Right atrium auricular region (tissue), 2 donors: Measurements from ENCODE around the gene FAM9C. TPM values are rescaled to one million over a fixed set of nuclear protein-coding genes. Genes with fewer than 3 reads are reported as not detected.

ENCODE experiments used
- DNase-seq: peaks from one replicate; pipeline ENCODE4 v3.0.0-alpha.2; 2019; ENCODE audit warnings: low spot score
- H3K27ac ChIP-seq, 2 donors: fragments of 200-600 bp; sonication (generic); 1 replicate in 1 of 2; 2 replicates in 1 of 2; pipeline ENCODE4 v1.5.1; 2016 to 2019
- H3K27me3 ChIP-seq, 2 donors: fragments of 200-600 bp; sonication (generic); one replicate each; pipeline versions ENCODE4 v1.5.1 to v1.6.0; 2017 to 2019
- H3K36me3 ChIP-seq: fragments of 200-600 bp; sonication (generic); one replicate; pipeline ENCODE4 v1.5.1; 2016
- H3K4me1 ChIP-seq, 2 donors: fragments of 200-600 bp; sonication (generic); one replicate each; pipeline versions ENCODE4 v1.5.1 to v1.6.0; 2017 to 2019
- H3K4me3 ChIP-seq, 2 donors: fragments of 200-600 bp; sonication (generic); 1 replicate in 1 of 2; 2 replicates in 1 of 2; pipeline ENCODE4 v1.5.1; 2017 to 2019; ENCODE audit warnings: mild to moderate bottlenecking in 1 of 2, moderate library complexity in 1 of 2
- H3K9me3 ChIP-seq, 2 donors: fragments of 200-600 bp; sonication (generic); one replicate each; pipeline ENCODE4 v1.5.1; 2019
- CTCF ChIP-seq, 2 donors: fragments of 200-600 bp; sonication (generic); IDR thresholded peaks; one replicate each; pipeline ENCODE4 v1.5.1; 2019; ENCODE audit warnings: antibody characterized with exemption in 2 of 2
- total RNA-seq, 2 donors: library from RNA; depleted of rRNA; stranded (reverse); fragments of >200 nt; gene quantifications; one replicate each; pipeline ENCODE4 v1.1.0, GENCODE V29; 2016

Gene FAM9C
- total RNA-seq, 2 donors from 2014 or later = not detected

GRCh38 chrX:13009273-13009672, 35.1 kb downstream of the FAM9C start:
- no peak overlapping the region for H3K4me3 ChIP-seq
- H3K4me1 ChIP-seq = peaks cover 0 to 17% of the 10 kb centered on the region in 2 donors
- DNase-seq = no peak
- no peaks in the 10 kb centered on the region for H3K9me3 ChIP-seq
- no peak for TF ChIP-seq CTCF (IDR thresholded peaks at IDR 0.05)
- no peaks in the 10 kb centered on the region for H3K36me3 ChIP-seq
- no peaks in the 10 kb centered on the region for H3K27me3 ChIP-seq
- peak overlapping the region in 1 of 2 donors; percentile 5 for H3K27ac ChIP-seq

DNA sequence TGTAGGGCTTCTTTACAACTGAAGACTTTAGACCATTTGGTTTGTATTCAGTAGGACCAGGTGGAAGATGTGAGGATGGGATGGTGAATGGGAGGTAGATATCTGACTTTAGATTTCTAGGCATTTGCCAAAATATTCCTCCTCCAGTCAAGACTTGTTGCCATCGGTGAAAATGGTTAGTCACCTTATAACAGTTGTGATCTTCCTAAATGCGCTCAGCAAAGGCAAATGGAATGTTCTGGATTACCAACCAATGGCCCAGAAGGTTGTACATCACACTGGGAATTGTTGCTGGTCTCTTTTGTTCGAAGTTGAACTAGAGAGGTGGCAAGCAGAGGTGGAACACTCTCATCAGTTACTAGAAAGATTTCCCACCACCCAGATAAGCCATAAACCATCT, 35.6 kb downstream of the FAM9C start:
- no peak for DNase-seq
- no peaks in the 10 kb centered on the region for H3K9me3 ChIP-seq
- no peaks in the 10 kb centered on the region for H3K36me3 ChIP-seq
- H3K4me1 ChIP-seq = peaks cover 0 to 13% of the 10 kb centered on the region in 2 donors
- peak overlapping the region in 1 of 2 donors; percentile 5 for H3K27ac ChIP-seq
- no peaks in the 10 kb centered on the region for H3K27me3 ChIP-seq
- no peak overlapping the region for H3K4me3 ChIP-seq
- no peak for TF ChIP-seq CTCF (IDR thresholded peaks at IDR 0.05)

- H3K4me3 ChIP-seq = no peak overlapping the region
- no peaks in the 10 kb centered on the region for H3K27me3 ChIP-seq
- no peaks in the 10 kb centered on the region for H3K36me3 ChIP-seq
- no peak overlapping the region for H3K27ac ChIP-seq
- no peak for DNase-seq
- TF ChIP-seq CTCF (IDR thresholded peaks at IDR 0.05) = no peak
- no peaks in the 10 kb centered on the region for H3K9me3 ChIP-seq
- H3K4me1 ChIP-seq = peaks cover 0 to 12% of the 10 kb centered on the region in 2 donors
Observed at GRCh38 chrX:13008189-13008533, 36.3 kb downstream of the FAM9C start.

DNA sequence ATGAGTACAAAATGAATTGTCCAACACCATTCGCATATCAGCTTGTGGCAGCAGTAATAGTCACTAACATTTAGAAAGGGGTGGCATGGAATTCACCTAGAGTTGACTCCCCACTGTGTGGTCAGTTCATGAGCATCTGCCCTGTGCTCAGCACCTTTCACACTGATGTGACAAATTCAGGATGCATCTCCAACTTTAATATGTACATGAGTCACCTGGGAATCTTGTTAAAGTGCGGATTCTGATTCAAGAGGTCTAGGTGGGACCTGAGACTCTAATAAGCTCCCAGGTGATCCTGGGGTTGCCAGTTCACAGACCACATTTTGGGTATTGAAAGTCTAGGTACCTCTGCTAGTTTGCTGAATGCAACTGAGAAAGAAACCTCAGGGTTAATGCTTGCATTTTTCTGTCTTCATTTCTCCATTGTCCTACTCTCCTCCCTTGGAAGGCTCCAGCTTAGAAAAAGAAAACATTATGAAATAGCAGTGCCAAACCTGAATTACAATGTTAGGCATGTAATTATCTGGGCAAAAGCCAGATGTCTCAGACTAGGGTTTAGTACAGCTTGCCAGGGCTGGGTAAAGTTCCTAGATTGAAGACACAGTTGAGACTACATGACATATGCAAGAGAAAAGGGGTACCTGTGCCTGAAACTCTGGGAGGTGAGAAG, 36.8 kb downstream of the FAM9C start:
- no peaks in the 10 kb centered on the region for H3K36me3 ChIP-seq
- no peaks in the 10 kb centered on the region for H3K27me3 ChIP-seq
- no peak for DNase-seq
- no peak overlapping the region for H3K4me3 ChIP-seq
- no peak overlapping the region for H3K27ac ChIP-seq
- peaks cover 0 to 12% of the 10 kb centered on the region in 2 donors for H3K4me1 ChIP-seq
- TF ChIP-seq CTCF (IDR thresholded peaks at IDR 0.05) = no peak
- no peaks in the 10 kb centered on the region for H3K9me3 ChIP-seq

- no peaks in the 10 kb centered on the region for H3K9me3 ChIP-seq
- H3K4me1 ChIP-seq = peaks cover 0 to 12% of the 10 kb centered on the region in 2 donors
- no peak for TF ChIP-seq CTCF (IDR thresholded peaks at IDR 0.05)
- DNase-seq = no peak
- H3K27me3 ChIP-seq = no peaks in the 10 kb centered on the region
- no peak overlapping the region for H3K27ac ChIP-seq
- H3K36me3 ChIP-seq = no peaks in the 10 kb centered on the region
- no peak overlapping the region for H3K4me3 ChIP-seq
Observed at GRCh38 chrX:13005661-13006473, 38.6 kb downstream of the FAM9C start.
